Pons (tissue), 1 donor: ENCODE data around the gene CHMP5.

Experiments used
- DNase-seq: peaks from one replicate; pipeline ENCODE4 v3.0.0-alpha.2; 2016; ENCODE audit warnings: low spot score

Gene CHMP5

DNA sequence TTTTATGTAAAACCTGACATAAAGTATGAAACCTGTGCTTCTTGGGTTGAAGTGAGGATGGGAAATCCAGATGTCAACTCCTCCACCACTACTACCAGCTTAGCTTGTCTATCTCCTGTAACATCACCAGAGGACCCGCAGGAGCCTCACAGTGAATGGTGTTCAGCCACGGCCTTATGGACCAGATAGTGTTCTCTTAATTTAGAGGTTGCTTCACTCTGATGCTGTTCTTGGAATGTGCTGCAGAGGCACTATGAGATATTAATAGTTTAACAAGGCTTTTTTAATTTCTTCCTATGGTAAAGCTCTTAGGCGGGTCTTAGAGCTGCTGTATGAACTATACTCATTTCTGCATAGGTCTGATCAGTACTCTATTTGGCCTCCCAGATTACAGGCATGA, 53.4 kb downstream of the CHMP5 start:
- no peak for DNase-seq

- DNase-seq: no peak
These were observed 53.9 kb downstream of the CHMP5 start for GRCh38 chr9:33318781-33319180.

GRCh38 chr9:33320230-33320567, 55.4 kb downstream of the CHMP5 start:
- DNase-seq: no peak

DNA sequence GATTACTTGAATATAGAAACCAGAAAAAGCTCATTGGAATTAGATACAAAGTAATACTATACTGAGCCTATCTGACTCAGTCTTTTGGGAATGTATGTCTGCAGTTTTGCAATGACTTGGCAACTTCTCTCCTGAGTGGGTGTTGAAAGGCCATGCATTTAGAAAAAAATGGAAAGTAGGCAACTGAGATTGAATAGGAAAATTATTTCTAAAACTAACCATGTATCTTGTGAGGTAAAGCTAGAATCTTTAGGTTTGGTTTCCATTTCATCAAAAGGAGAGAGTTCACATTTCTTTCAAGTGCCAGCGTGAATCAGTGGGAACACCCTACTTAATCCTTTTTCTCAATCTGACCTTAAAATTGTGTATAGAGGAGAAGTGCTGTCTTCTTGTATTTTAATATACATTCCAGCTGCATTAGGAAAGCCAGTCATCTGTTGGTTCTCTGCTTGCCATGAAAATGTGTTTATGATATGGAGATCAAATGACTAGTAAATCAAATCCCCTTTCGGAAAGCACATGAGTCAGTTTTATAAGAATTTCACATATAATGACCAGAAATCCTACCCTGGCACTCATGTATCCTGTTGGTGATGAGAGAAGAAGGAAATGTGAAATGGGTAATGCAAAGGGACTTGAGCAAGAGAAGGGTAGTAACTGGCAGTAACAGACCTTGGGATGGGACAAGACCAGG, 55.9 kb downstream of the CHMP5 start:
- no peak for DNase-seq

DNA sequence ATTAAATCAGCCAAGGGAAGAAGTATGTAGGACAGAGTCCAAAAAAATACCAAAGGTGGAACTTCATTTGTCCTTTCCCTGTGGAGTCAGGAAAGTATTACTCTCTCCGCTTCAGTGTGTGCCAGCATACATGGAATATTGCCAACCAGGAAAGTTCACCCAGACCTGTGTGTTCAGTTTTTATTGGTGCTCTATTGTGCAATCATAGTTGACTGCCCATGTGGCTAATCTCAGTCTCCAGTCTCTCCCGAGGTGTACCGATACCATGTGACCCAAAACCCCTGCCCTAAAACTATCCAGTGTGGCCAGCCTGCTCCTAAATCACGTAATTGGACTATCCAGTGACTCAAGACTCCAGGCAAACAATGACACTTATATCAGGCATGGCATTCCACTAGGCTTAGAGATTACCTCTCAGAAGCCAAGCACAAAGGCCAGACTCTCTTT, 64.3 kb downstream of the CHMP5 start:
- no peak for DNase-seq

- no peak for DNase-seq
These were observed 65.1 kb downstream of the CHMP5 start for GRCh38 chr9:33329979-33330378.

GRCh38 chr9:33331377-33331891, 66.6 kb downstream of the CHMP5 start:
- DNase-seq: no peak
